Panc1 (cell line): ENCODE measurements around the gene TXN2. TPM values are rescaled to one million over a fixed set of nuclear protein-coding genes. Genes with fewer than 3 reads are reported as not detected.
"Not testable (repeated sequence)": the region's sequence is repeated elsewhere in the genome, so short reads cannot be mapped to it uniquely, and the experiment has no call there.

Experiments used
- ATAC-seq: fragments of 200-7000 bp; cut with Tn5 transposase; 2 replicates; pipeline ENCODE4 v1.9.1; 2020; ENCODE audit warnings: mild to moderate bottlenecking, moderate library complexity
- BruUV-seq: library from RNA; stranded (reverse); fragments of 400-500 nt; replicated peaks from 2 replicates; lab custom pipeline; 2021; lab: Mats Ljungman, UMichigan
- CTCF ChIA-PET: fragments of 300-600 bp; sonication (Branson Sonifier 250); formaldehyde crosslinking; loops from one replicate; lab custom pipeline; 2022; ENCODE audit warnings: antibody characterized with exemption; lab: Charles Lee
- POLR2A ChIA-PET: fragments of 300-600 bp; sonication (Branson Sonifier 250); formaldehyde crosslinking; loops from one replicate; lab custom pipeline; 2022; ENCODE audit warnings: antibody characterized with exemption; lab: Charles Lee
- DNase-seq: peaks from one replicate; pipeline ENCODE4 v3.0.0-alpha.2; 2010; ENCODE audit warnings: low read depth, low spot score
- H3K27ac ChIP-seq: 2 replicates; pipeline ENCODE4 v1.5.1; 2011; ENCODE audit warnings: mild to moderate bottlenecking, low read length, inconsistent platforms
- H3K27me3 ChIP-seq: fragments of 200-500 bp; sonication (Bioruptor generic); 2 replicates; pipeline ENCODE4 v1.6.0; 2014; ENCODE audit warnings: low read length, inconsistent platforms; ENCODE audit not compliant: control insufficient read depth, insufficient read depth
- H3K36me3 ChIP-seq: fragments of 200-500 bp; sonication (Bioruptor generic); 2 replicates; pipeline ENCODE4 v1.5.1; 2014; ENCODE audit warnings: inconsistent platforms, mild to moderate bottlenecking, low read length, moderate library complexity; ENCODE audit not compliant: control insufficient read depth, insufficient read depth
- H3K4me1 ChIP-seq: 2 replicates; pipeline ENCODE4 v1.5.1; 2011; ENCODE audit warnings: inconsistent platforms, mild to moderate bottlenecking, low read length, moderate library complexity; ENCODE audit not compliant: control insufficient read depth, insufficient read depth
- H3K4me3 ChIP-seq, 2 experiments: 2 replicates each; pipeline ENCODE4 v1.5.1; 2011 to 2012; ENCODE audit warnings: low read depth in 2 of 2, low read length in 2 of 2, mild to moderate bottlenecking in 2 of 2, inconsistent platforms in 1 of 2, moderate library complexity in 1 of 2
- H3K9me3 ChIP-seq: fragments of 200-500 bp; sonication (Bioruptor generic); 2 replicates; pipeline ENCODE4 v1.5.1; 2014; ENCODE audit warnings: low read depth, mild to moderate bottlenecking, inconsistent platforms, low read length, moderate library complexity; ENCODE audit not compliant: control insufficient read depth, insufficient read depth
- POLR2AphosphoS5 ChIP-seq: IDR thresholded peaks from 2 replicates; pipeline ENCODE4 v1.6.1; 2012; ENCODE audit warnings: mild to moderate bottlenecking, low read depth, low read length, moderate library complexity
- REST ChIP-seq, 2 experiments: IDR thresholded peaks; 2 replicates each; pipeline ENCODE4 v1.6.1; 2011 to 2012; ENCODE audit warnings: low read depth in 2 of 2, control low read depth in 1 of 2, low read length in 1 of 2, mild to moderate bottlenecking in 1 of 2, moderate library complexity in 1 of 2; ENCODE audit not compliant: insufficient read depth in 1 of 2
- SIN3A ChIP-seq: IDR thresholded peaks from 2 replicates; pipeline ENCODE4 v1.6.1; 2012; ENCODE audit warnings: low read depth, mild to moderate bottlenecking, low read length, moderate library complexity, borderline replicate concordance; ENCODE audit not compliant: insufficient read depth
- TCF7L2 ChIP-seq: IDR thresholded peaks from 2 replicates; pipeline ENCODE4 v1.6.1; 2011; ENCODE audit warnings: mild to moderate bottlenecking, low read depth, low read length, inconsistent platforms
- in situ Hi-C: cut with HindIII; loops from 2 replicates; pipeline ENCODE4 v1.10.0; 2016; ENCODE audit warnings: low sequenced_read_pairs, low pct_unique_long_range_greater_than_20kb
- intact Hi-C: fragments of 100-400 bp; cut with micrococcal nuclease; formaldehyde crosslinking; loops from one replicate; pipeline ENCODE4 v1.10.0; 2022; ENCODE audit not compliant: unreplicated experiment
- total RNA-seq: library from RNA; stranded (reverse); gene quantifications from one replicate; pipeline ENCODE4 v1.2.1, GENCODE V29; 2021; ENCODE audit not compliant: unreplicated experiment
- TF ChIP-seq, protein P1 (sequence below): fragments of 450-650 bp; IDR thresholded peaks from 2 replicates; pipeline ENCODE4 v1.5.1; 2017; ENCODE audit warnings: mild to moderate bottlenecking

Gene TXN2
- total RNA-seq, 1 experiment from 2014 or later = 64.1 TPM

GRCh38 chr22:36454916-36455570, 26.4 kb downstream of the TXN2 start:
- peak overlapping the region; percentile 40 to 62 for H3K4me3 ChIP-seq
- ChIA-PET CTCF (no interaction called here), POLR2A (no interaction called here)
- BruUV-seq = no TSS peak
- no peaks in the 10 kb centered on the region for H3K36me3 ChIP-seq
- peak; percentile 89 for ATAC-seq
- in situ Hi-C loops = no loop called here
- peaks cover 41% of the 10 kb centered on the region for H3K4me1 ChIP-seq
- TF ChIP-seq TCF7L2 = peak; percentile 97
- TF ChIP-seq POLR2AphosphoS5 = peak; percentile 48; the same call in 1 of the 2 replicates
- no peak for TF ChIP-seq SIN3A
- TF ChIP-seq, protein P1, sequence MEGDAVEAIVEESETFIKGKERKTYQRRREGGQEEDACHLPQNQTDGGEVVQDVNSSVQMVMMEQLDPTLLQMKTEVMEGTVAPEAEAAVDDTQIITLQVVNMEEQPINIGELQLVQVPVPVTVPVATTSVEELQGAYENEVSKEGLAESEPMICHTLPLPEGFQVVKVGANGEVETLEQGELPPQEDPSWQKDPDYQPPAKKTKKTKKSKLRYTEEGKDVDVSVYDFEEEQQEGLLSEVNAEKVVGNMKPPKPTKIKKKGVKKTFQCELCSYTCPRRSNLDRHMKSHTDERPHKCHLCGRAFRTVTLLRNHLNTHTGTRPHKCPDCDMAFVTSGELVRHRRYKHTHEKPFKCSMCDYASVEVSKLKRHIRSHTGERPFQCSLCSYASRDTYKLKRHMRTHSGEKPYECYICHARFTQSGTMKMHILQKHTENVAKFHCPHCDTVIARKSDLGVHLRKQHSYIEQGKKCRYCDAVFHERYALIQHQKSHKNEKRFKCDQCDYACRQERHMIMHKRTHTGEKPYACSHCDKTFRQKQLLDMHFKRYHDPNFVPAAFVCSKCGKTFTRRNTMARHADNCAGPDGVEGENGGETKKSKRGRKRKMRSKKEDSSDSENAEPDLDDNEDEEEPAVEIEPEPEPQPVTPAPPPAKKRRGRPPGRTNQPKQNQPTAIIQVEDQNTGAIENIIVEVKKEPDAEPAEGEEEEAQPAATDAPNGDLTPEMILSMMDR = no peak
- no peak for TF ChIP-seq REST (IDR thresholded peaks at IDR 0.05; ENCODE audit: insufficient read depth in 1 of 2, low read depth in 2 of 2, low read length in 1 of 2)
- intact Hi-C loops = no loop called here
- no peak for DNase-seq
- peak overlapping the region; percentile 86 for H3K27ac ChIP-seq
- H3K27me3 ChIP-seq = no peaks in the 10 kb centered on the region
- no peaks in the 10 kb centered on the region for H3K9me3 ChIP-seq

DNA sequence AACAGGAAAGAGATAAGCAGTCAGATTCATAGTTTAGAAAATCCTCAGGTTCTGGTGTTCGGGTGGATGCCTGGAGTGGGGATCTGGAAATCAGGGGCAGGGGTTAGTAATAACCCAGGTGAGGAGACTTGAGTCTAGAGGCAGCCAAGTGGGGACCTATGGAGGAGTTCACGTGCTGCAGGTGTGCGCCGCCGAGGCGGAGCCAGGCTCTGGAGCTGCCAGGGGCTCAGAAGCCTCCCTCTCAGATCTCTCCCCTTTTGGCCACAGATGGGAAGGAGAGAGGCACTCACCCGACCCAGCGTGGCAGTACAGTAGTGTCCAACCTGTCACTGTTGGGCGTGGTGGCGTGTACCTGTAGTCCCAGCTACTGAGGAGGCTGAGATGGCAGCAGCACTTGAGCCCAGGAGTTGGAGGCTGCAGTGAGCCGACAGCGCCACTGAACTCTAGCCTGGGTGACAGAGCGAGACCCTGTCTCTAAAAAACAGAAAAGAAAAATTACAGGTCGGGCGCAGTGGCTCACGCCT, 27.5 kb downstream of the TXN2 start:
- no peak overlapping the region for H3K4me3 ChIP-seq
- TF ChIP-seq POLR2AphosphoS5 (no peak), TCF7L2 (no peak), REST (IDR thresholded peaks at IDR 0.05; ENCODE audit: insufficient read depth in 1 of 2, low read depth in 2 of 2, low read length in 1 of 2) (no peak), SIN3A (no peak)
- TF ChIP-seq, protein P1 = no peak
- no peak for DNase-seq
- H3K4me1 ChIP-seq = peaks cover 39% of the 10 kb centered on the region
- in situ Hi-C loops = no loop called here
- ATAC-seq = no peak
- POLR2A ChIA-PET = no interaction called here
- intact Hi-C loops = no loop called here
- CTCF ChIA-PET = no interaction called here
- H3K9me3 ChIP-seq = no peaks in the 10 kb centered on the region
- BruUV-seq = TSS peak; percentile 92
- no peaks in the 10 kb centered on the region for H3K36me3 ChIP-seq
- H3K27ac ChIP-seq = peak overlapping the region; percentile 39; the same call in 1 of the 2 replicates
- H3K27me3 ChIP-seq = no peaks in the 10 kb centered on the region

DNA sequence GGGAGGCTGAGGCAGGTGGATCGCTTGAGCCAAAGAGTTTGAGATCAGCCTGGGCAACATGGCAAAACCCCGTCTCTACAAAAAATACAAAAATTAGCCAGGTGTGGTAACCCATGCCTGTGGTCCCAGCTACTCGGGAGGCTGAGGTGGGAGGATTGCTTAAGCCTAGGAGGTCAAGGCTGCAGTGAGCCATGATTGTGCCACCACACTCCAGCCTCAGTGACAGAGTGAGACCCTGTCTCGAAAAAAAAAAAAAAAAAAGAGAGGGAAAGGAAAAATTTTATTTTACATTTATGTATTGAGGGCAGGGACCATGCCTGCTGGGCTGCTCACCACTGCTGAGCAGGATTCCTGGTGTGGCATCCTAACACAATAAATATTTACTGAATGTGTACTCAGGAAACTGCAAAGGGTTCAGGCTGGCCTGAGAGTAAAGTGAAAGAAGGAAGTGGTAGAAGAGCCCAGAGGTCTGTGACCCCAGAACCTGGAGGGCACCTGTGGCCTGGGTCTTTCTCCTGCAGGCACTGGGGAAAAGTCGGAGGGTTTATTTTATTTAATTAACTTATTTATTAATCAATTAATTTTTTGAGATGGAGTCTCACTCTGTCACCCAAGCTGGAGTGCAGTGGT, 28.3 kb downstream of the TXN2 start:
- H3K36me3 ChIP-seq, BruUV-seq, DNase-seq, ATAC-seq, CTCF ChIA-PET, H3K9me3 ChIP-seq, intact Hi-C loops, H3K27me3 ChIP-seq, H3K4me3 ChIP-seq, in situ Hi-C loops: not testable (repeated sequence)
- H3K27ac ChIP-seq = peak overlapping the region; percentile 59
- POLR2A ChIA-PET = interaction anchor here (0.7 kb wide), 1 partner anchor 109 kb away, joined by 10 read pairs; no protein-coding TSS in a partner anchor
- peaks cover 34% of the 10 kb centered on the region for H3K4me1 ChIP-seq
